ENCODE data around the gene CSF2RB. TPM values are rescaled to one million over a fixed set of nuclear protein-coding genes. Genes with fewer than 3 reads are reported as not detected.

CSF2RB gene
- not detected in 5 replicates for total RNA-seq (2022; extraction: Qiagen RNA extraction; ENCODE audit: low read depth)

DNA sequence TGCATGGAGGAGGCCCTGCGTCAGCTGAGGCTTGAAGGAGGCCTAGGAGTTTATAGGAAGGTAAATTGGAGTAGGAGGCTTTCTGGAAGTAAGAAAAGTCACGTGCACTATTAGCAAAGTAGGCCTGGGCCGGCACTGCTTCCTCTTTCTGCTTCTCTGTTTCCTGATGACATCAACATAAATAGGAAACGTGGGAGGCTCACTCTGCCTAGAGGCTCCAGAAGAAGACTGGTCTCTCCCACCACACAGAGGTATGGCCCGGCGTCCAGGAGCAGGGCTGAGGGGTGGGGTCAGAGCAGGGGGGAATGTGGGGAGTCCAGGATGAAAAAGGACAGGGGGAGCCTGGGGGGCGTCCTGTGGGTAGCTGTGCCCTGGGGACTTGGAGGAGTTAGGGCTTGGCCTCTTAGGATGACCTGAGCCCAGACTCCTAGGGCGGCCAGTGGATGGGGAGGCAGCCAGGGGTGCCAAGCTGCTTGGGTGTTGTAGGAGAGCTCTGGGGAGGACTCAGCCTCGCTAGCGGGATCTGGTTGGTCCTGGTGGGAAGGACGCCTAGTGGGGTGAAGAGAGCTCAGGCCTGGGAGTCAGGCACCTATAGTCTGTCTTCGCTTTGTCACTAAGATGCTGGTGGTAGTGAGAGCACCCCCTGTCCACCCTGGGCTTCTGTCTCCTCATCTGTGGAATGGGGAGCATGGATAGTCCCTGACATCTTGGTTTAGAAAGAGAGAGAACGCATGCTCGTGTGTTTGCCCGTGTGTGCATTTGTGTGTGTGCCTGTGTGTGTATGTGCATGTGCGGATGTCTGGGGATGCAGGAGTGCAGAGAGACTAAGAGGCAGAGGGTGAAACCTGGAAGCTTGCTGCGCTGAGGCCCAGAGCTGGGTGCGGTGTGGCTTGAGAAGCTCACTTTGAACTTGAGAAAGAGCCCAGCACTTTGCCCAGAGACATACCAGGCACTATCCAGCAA is at the start of gene CSF2RB:
Gene CSF2RB, plus strand, starts transcription at position 202 of the 963 bp plus-strand sequence. CDS start 8,580 bp downstream, outside the sequence.

Other genes starting within 250 kb of the CSF2RB start
- gene CACNG2, start 209.9 kb upstream of the CSF2RB start, total RNA-seq (2022; extraction: Qiagen RNA extraction; ENCODE audit: low read depth), result not detected in 5 replicates
- gene IFT27, start 137.5 kb upstream of the CSF2RB start, total RNA-seq (2022; extraction: Qiagen RNA extraction; ENCODE audit: low read depth), result 16.2 to 28.4 TPM (median 22.9 TPM) in 5 replicates
- gene PVALB, start 96.6 kb upstream of the CSF2RB start, total RNA-seq (2022; extraction: Qiagen RNA extraction; ENCODE audit: low read depth), result not detected in 5 replicates
- not detected in 5 replicates for gene NCF4, start 52.6 kb upstream of the CSF2RB start, total RNA-seq (2022; extraction: Qiagen RNA extraction; ENCODE audit: low read depth)
- 38.8 to 56.7 TPM (median 48.8 TPM) in 5 replicates for gene TST, start 105.8 kb downstream of the CSF2RB start, total RNA-seq (2022; extraction: Qiagen RNA extraction; ENCODE audit: low read depth)
- 43.4 to 76.3 TPM (median 69.4 TPM) in 5 replicates for gene MPST, start 106.1 kb downstream of the CSF2RB start, total RNA-seq (2022; extraction: Qiagen RNA extraction; ENCODE audit: low read depth)
- 20.8 to 26.1 TPM (median 23.2 TPM) in 5 replicates for gene KCTD17, start 138.1 kb downstream of the CSF2RB start, total RNA-seq (2022; extraction: Qiagen RNA extraction; ENCODE audit: low read depth)
- gene TMPRSS6, start 196.1 kb downstream of the CSF2RB start, total RNA-seq (2022; extraction: Qiagen RNA extraction; ENCODE audit: low read depth), result not detected in 5 replicates
- 0.06 to 0.09 TPM (median 0.09 TPM) in 3 of 5 replicates, not detected in the others for gene IL2RB, start 236.3 kb downstream of the CSF2RB start, total RNA-seq (2022; extraction: Qiagen RNA extraction; ENCODE audit: low read depth)